HG03442 (cell line): ENCODE measurements around the gene MGAT4A.
"Not testable (repeated sequence)": the region's sequence is repeated elsewhere in the genome, so short reads cannot be mapped to it uniquely, and the experiment has no call there.

Source experiments
- ATAC-seq: cut with Tn5 transposase; IDR thresholded peaks from one replicate; pipeline ENCODE4 v1.9.1; 2021; ENCODE audit warnings: mild to moderate bottlenecking, moderate library complexity; ENCODE audit not compliant: unreplicated experiment

The MGAT4A gene

DNA sequence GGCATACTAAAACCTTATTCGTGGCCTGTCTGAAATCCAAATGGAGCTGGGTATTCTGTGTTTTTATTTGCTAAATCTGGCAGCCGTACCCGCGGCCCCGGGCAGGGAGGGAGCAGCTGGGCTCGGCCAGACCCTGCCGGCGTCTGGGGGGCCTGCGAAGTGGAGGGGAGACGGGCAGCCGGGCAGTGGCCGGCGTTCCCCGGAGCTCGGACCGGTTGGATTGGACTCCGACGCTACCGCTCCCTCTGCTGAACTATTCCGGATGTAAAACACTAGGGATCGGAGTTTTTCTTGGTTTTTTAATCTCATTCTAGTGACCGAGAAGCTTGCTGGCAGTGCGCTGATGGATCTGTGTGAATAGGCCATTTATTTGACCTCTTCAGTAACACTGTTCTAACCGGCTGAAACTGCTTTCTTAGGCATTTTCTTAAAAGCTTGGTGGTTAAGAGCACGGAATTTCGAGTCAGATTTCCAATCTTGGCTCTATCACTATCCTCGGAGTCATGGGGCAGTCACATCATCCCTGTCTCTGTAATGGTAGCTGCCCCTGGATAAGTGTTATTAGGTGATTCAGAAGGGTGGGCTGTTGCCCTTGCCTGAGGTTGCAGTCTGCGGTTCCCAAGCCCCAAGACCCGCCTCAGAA, 121.8 kb downstream of the MGAT4A start:
- no peak for ATAC-seq

DNA sequence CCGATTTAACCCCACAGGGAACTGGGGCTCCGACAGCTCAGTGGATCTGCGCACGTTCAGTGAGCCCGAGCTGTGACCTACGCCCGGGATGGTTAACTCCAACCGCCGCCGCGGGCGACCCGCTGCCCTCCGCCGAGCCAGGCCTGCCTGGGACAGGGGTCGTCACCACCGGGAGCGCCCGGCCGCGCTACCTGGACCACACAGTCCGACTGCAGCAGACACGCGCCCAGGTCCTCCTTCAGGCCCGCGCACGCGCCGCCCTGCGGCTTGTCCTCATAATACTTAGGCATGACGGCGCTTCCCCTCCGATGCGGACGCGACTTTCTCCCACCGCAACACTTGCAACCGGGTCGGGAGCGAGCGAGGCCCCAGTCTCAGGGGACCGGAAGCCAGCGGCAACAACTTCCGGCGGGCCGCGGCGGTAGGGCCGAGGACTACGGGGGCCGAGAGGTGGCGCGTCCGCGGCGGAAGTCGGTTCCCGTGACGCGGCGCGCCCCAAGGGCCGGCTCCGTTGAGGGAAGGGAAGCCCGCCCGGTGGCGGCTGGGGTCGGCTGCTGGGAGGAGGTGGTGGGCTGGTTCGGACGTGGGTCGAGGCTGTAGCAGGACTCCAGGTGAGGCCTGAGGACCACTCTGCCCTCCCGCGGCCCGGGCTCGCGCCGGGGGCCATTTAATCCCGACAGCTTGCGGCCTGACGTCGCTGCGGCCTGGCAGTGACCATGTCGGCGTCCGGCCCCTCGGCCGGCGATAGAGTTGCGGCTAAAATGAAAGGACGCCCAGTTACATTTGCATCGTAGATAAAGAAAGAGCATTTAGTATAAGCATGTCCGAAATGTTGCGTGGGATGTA, 122.6 kb downstream of the MGAT4A start, which contains the start of the genes COA5 and UNC50:
TSS of gene COA5 (minus strand) at position 397 of the 846 bp plus-strand sequence. CDS start at position 290, 107 bp downstream.
TSS of gene UNC50 (plus strand) at position 474 of the 846 bp plus-strand sequence. CDS start 1,171 bp downstream, outside the sequence.
- peak; percentile 88 for ATAC-seq

GRCh38 chr2:98607741-98608115, 123.2 kb downstream of the MGAT4A start:
- ATAC-seq = no peak

GRCh38 chr2:98607104-98607503, 123.8 kb downstream of the MGAT4A start:
- ATAC-seq = no peak

- no peak for ATAC-seq
These were observed 124.5 kb downstream of the MGAT4A start for GRCh38 chr2:98606431-98606830.

DNA sequence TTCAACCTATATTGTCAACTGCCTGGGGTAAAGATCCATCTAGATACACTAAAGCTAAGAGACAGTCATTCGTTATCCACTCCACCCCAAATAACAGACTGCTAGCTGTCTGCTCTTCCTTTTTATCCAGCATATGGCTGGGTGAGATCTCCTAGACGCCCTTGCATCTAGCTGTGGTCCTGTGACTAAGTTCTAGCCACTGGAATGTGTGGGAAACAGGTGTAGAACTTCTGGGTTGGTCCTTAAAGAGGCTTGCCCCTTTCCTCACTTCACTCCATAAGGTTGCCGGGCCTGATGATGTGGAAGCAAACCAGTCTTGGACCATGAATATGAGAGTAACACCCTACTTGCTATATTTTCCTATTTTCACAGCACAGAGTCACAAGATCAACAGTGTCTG, 125.9 kb downstream of the MGAT4A start:
- no peak for ATAC-seq

DNA sequence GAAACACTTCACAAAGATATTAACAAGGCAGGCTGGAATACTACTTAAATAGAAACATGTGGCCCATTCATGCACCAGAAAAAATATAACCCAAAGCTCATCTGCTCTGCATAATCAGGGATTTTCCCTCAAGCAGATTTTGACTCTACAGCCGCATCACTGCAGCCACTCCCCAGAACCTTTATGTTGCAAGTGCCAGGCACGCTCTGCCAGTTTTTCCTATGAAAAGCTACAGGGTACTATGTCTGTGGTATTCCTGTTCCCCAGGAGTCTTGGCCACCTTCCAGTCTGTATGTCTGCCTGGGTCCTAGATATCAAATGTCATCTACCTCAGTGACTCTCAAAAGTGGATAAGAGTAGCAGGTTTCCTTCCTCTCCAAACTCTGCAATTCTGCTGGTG, 126.4 kb downstream of the MGAT4A start:
- ATAC-seq = no peak

GRCh38 chr2:98601532-98602132, 129.3 kb downstream of the MGAT4A start:
- ATAC-seq = peak; percentile 72

- no peak for ATAC-seq
These were observed 132.0 kb downstream of the MGAT4A start for GRCh38 chr2:98598781-98599428.

- ATAC-seq = not testable (repeated sequence)
These were observed 136.3 kb downstream of the MGAT4A start for GRCh38 chr2:98594665-98595064.

DNA sequence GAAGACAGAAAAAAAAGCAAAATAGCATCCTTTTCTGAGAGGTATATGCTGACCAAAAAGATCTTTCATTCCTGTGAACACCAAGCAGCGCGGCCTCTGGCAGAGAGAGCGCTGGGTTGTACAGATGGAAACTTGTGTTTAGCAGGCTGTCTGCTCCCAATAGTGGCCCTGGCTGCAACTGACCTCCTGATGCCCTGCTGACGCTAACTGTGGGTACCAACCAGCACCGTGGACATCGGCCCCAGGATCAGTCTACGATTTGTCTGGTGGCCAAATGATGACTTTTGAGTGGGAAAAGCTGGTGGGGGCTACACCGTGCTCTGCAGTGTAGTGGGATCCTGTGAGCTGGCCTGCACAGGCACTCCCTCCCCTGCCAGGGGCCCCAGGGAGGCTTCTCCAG, 138.4 kb downstream of the MGAT4A start:
- ATAC-seq = no peak

DNA sequence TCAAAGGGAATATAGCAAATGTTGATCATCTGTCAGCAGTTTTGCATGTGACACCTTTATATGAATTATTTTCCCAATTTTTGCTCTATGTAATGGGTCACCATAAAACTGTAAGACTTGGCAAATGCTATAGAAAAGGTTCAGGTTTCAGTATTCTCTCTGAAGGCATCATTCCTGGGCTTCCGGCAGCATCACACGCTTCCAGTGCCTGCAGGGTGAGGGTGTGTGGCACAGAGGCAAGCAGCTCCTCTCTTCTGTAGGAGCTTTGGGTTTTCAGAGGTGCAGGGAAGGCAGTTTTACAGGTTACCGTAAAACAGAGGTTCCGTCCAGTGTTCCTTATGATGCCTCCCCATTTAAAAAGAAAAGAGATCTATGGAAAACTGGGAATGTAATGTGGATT, 141.4 kb downstream of the MGAT4A start:
- no peak for ATAC-seq

- ATAC-seq = no peak
These were observed 142.0 kb downstream of the MGAT4A start for GRCh38 chr2:98588880-98589431.

DNA sequence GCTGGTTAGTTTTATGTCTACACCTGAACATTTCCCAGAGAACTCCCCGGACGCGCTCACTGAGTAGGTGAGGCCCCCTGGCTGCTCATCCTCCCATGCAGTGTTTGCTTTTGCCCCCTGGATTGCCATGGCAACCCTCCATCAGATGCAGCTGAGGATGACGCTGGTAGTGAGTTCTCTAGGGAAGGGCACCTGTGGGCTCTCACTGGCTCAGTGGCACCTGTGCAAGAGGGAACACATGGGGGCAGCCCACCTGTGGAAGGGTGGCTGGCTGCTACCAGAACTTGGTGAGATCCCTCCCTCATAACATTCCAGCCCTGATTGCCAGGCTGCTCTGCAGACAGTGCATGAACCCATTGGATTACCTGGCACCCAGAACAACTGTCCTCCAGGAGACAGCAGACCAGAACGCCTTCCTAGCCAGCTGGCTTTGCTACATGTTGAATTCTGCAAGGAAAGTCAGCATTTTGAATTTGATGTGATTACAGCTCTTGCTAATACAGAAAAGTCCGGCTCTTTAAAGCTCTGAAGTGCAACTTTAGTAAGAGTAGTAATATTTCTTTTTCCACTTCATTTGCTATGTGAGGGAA, 144.3 kb downstream of the MGAT4A start:
- no peak for ATAC-seq

- no peak for ATAC-seq
These were observed 145.5 kb downstream of the MGAT4A start for GRCh38 chr2:98585386-98585785.

DNA sequence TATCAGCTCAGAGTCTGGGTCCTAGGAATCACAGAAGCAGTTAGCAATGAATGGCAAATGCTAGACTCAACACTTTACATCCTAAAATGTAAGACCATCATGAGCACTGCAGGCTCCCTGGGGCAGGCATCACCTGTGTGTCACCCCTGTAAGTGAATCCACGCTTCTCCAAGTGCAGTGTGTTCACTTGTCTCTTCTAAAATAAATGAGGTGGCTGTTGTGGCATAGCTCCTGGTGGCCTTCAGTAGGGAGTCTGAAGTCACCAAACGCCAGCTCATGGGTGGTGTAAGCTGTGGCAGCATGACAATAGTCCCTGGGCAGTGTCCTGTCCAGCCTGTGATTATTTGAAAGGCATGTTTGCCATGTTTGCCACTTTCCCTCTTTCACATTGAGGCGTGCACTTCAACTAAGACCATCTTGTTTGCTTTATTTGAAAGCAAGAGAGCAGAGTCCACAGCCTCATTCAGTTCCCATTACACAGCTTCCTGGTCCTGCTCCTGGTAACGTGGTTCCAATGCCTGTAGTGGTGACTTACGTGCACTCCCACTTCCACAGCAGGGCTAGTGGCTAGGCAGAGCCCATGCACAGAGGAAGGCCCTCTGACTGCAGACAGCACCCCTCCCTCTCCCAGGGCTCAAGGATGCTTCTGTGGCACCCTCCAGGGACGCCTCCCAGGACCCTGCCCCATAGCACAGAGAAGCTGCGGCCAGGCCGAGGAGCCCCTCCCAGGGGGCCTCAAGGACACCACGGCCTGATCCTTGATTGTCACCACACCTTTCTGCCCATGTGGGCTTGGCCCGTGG, 146.9 kb downstream of the MGAT4A start:
- ATAC-seq = no peak

DNA sequence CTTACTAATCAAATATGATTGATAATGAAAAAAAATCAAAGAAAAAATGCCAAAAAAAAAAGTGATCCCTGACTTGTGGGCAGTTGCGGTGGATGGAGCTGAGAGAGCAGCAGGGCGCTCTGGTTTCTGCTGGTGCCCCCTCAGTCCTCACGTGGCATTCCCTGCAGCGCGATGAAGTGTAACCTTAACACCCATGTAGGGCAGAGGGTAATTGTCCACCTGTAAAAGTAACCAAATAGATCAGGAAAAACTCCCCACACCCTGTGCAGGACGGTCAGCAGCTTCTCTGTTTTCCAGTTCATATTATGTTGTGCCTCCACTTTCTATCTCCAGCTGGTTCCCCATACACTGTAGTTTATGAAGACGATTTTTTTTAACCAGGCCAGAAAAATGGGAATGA, 147.7 kb downstream of the MGAT4A start:
- ATAC-seq = no peak

DNA sequence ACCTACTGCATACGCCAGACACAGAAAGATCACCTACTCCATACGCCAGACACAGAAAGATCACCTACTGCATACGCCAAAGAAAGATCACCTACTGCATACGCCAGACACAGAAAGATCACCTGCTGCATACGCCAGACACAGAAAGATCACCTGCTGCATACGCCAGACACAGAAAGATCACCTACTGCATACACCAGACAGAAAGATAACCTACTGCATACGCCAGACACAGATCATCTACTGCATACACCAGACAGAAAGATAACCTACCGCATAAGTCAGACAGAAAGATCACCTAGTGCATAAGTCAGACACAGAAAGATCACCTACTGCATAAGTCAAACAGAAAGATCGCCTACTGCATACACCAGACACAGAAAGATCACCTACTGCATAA, 148.4 kb downstream of the MGAT4A start:
- ATAC-seq = no peak

- no peak for ATAC-seq
These were observed 150.2 kb downstream of the MGAT4A start for GRCh38 chr2:98580656-98581284.
